GM18505 (cell line): ENCODE measurements around the gene STK32C.

Experiments used
- ATAC-seq: cut with Tn5 transposase; IDR thresholded peaks from one replicate; pipeline ENCODE4 v1.9.1; 2021; ENCODE audit not compliant: unreplicated experiment
- POLR2A ChIP-seq: IDR thresholded peaks from 4 replicates; pipeline ENCODE4 v1.6.1; 2011; ENCODE audit warnings: borderline replicate concordance; ENCODE audit not compliant: insufficient read depth, insufficient read length; ENCODE audit errors: extremely low read depth

STK32C gene

DNA sequence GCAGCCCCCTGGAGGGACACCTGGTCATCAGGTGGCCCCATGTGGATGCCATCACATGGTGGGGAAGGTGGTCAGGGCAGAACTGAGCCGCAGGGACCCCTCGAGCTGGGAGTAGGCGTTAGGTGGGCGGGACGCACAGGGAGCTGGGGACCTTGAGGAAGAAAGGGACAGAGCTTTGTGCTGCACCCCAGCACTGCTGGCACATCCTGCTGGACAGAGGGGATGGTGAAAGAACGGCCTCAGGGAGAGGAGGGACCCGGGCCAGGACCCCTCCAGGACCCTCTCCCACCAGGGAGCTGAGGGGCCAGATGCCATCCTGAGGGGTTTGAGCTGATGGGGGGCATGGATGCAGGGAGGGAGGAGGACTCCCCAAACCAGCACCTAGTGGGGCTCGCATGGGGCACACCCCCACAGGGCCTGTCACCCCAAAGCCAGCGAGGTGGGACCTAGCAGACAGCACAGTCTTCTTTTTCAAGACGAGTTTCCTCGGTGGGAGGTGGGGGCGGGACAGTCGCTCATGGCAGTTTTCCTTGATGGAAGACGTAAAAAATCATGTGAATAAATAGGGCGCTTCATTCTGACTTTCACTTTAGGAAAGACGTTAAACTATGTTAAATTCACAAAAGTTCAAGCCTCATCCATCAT lies 43.3 kb downstream of the STK32C start:
- TF ChIP-seq POLR2A = no peak
- ATAC-seq = no peak

DNA sequence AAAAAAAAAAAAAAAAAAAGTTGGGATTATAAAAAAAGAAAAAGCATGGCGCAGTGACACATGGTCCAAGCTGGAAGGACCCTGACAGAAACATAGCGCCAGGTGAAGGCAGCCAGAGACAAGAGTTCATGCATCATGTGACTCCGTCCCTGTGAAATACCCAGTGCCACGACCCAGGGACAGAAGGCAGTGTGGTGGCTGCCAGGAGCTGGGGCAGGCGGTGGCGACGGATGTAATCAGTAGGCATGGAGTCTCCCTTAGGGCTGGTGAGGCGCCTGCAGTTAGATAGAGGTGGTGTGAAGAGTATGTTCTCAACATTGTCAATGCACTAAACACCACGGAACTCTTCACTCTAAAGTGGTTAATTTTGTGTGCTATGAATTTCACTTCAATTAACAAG lies 43.9 kb downstream of the STK32C start:
- ATAC-seq = no peak
- no peak for TF ChIP-seq POLR2A

DNA sequence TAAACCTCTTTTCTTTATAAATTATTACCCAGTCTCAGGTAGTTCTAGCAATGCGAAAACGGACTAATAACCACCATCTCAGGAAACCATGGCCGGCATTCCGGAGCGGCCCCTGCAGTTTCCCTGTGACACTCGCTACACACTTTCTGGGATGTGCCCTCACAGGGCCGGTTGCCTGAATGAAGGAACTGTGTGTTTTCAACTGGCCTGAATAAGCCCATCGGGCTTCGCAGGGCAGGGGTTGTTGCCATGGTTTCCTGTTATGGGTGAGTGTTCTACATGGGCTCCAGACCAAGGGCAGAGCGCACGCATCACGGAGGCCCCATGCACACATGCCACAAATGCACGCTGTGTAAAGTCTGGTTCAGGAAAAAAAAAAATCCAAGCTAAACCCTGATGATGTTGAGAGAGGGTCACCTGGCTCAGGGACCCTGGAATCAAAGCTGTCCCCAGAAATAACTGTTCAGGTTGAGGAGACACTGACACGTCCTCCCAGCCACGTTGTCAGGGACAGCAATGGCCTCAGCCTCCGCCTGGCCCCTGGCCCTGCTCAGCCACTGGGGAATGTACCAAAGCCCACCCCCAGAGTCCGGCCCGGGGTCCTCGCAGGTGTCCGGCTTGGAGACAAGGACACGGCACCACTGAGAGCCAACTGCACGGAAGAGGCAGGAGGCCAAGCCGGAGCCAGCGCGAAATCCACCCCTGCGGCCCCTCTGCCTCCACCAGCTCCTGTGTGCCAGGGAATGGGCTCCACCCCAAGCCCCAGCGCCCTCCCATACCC lies 47.9 kb downstream of the STK32C start:
- ATAC-seq = no peak
- TF ChIP-seq POLR2A = no peak

DNA sequence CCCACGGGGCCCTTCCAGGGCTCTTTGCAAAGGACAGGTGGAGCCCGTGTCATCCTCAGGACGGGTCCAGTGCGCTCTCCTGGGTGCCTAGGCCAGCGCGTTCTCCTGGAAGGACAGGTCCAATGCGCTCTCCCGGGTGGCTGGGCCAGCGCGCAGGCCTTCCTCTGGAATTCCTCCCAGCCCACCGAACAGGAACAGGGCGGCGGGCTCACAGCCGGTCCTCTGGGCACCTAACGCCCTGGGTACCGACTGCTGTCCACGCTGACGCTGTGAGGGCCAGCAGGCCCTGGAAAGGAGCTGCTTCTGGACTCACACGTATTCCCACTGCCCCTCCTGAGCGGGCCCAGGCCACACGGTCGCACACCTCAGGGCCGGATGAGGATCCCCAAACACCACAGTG lies 49.3 kb downstream of the STK32C start:
- no peak for ATAC-seq
- no peak for TF ChIP-seq POLR2A

DNA sequence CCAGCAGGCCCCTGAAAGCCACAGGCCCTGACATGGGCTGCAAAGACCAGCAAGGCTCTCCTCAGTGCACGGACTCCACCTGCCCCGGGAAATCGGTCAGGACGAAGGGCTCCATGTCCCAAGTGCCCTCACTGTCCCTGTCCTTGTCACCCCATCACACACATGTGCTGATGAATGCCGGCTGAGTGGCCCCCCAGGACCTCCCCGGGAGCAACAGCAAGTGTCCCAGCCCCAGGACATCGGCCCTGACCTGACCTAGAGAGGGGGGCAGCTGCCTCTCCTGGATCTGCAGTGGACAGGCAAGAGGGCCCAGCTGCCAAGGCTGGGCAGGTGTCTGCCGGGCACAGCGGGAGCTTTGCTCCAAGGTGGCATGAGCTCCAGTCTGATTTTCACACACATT lies 49.8 kb downstream of the STK32C start:
- ATAC-seq = no peak
- no peak for TF ChIP-seq POLR2A

DNA sequence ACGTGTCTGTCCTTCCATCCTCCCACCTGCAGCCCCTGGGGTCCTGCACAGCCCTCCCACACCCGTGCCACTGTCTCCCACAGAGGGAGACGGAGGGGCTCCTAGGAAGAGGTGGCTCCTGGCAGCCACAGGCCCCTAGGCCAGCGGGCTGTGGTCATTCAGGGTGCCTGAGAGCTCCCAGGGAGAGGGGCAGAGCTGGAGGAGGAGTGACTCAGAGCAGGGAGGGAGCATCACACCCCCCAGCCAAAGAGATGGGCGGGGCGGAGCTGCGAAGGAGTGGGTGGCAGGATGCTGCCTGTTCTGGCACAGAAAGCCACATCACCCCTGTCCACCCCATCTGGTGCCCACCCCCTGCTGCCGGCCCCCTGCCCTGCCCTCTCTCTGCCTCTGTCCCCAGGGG lies 50.5 kb downstream of the STK32C start:
- ATAC-seq = no peak
- TF ChIP-seq POLR2A = no peak

DNA sequence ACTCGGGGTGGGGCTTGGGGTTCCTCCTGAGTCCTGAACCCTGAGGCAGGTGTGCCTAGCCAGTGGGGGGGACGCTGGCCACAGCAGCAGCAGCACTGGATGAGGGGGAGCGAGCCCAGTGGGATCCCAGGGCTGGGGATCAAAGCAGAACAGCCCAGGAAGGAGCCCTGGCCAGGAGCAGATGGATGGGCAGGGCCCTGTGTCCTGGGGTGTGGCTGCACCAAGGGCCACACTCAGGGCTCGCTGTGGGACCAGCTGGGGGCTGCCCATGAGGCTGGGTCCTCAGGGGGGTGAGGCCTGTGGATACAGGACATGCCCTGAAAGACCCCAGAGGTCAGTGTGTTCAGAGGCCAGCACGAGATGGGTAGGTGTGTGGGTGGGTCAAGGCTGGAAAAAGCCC lies 50.9 kb downstream of the STK32C start:
- no peak for TF ChIP-seq POLR2A
- ATAC-seq = no peak

DNA sequence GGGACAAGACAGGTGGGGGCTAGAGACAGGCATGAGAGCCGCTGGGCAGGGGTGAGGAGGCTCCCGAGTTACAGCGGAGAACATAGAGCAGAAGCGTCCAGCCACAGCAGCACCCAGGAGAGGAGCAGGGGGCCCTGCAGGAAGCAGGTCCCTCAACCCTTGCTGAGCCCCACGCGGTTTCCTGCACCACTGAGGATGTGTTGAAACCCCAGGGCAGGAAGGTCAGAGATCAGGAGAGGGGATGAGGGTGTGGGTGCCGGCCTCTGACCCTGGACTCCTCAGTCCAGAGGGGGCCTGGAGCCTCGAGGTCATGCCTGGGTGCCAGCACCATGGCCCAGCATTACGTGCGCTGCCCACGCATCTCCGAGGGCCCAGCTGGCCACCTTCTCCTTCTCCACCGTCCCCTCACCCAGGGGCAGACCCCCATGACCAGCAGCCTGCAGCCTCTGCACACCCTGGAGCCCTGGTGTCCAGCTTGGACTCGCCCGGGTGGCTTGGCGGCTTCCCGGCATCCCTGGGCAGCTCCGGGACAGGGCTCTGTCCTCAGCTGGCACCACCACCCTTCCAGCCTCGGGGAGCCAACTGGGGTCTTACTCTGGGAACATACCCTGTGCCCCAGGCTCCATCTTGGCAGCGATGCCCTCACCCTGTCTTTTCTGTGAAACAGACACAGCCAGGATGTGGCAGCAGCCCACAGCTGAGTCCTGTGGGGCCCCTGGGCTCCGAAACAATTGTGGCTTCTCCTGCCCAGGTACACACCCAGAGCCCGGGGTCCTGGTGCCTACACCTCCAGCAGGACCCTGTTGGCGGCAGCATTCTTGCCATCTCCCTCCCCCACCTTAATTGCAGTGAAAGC lies 52.0 kb downstream of the STK32C start:
- ATAC-seq = no peak
- no peak for TF ChIP-seq POLR2A

DNA sequence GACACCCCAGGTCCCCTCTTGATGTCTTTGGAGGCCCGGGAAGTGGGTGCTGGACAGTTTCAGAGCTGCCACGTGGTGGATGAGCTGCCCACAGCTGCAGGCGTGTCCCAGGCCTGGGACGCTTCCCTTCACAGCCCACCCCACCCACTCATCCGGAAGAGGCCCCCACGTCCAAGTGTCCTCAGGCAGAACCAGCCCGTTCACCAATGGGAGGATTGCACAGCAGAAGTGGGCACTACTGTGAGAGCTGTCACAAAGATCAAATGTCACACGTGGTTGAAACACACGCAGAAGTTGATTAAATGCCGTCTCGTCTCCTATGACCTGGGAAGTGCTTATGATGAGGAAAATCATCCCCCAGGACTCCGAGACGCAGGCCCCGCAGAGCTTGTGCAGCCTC lies 52.9 kb downstream of the STK32C start:
- no peak for ATAC-seq
- no peak for TF ChIP-seq POLR2A

DNA sequence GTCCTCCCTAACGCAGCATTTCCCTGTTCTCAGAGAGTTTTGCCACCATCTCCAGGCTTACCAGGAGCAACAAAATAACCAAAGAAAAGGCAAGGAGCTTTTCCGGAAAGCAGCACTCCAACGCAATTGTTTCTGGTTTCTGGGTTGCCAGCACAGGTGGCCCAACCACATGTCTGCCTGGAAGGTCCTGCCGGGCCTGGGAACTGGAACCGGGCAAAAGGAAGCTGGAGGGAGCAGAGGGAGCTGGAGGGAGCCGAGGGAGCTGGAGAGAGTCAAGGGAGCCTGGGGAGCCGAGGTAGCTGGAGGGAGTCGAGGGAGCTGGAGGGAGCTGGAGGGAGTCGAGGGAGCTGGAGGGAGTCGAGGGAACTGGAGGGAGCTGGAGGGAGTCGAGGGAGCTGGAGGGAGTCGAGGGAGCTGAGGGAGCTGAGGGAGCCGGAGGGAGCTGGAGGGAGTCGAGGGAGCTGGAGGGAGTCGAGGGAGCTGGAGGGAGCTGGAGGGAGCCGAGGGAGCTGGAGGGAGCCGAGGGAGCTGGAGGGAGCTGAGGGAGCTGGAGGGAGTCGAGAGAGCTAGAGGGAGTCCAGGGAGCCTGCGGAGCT lies 54.6 kb downstream of the STK32C start:
- ATAC-seq = no peak
- no peak for TF ChIP-seq POLR2A

DNA sequence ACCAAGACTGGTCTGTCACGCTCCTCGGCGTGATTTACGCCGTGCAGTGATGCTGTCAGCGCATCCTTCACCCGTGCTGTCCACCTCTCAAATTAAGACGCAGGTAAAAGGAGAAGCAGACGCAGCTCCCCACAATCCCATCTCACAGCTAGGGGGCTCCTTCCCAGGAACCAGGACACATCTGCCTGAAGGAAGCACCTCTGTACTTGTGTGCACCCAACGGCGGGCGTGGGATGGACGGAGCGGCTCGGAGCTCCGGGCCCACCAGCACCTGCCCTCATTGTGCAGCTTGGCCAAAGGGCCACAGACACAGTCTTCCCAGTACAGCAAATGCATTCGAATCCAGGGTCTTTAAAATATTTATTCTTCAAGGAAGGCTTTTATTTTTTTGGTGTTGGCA lies 55.3 kb downstream of the STK32C start:
- no peak for TF ChIP-seq POLR2A
- ATAC-seq = no peak

DNA sequence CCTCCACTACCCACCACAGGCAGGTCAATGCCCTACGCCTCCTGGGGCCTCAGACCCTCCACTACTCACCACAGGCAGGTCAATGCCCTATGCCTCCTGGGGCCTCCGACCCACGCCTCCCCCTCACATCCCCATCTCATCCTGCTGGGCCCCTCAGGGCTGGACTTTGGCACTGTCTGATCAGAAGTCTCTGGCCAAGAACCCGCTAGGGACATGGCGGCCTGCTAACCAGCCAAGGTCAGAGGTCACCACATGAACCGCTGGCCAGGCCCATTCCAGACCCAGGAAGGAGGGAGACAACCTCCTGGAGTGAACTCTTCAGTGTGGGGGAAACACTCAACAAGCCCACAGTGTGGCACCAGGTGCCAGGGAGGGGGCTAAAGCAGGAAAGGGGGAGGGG lies 55.8 kb downstream of the STK32C start:
- no peak for ATAC-seq
- TF ChIP-seq POLR2A = no peak
